Panc1 (cell line): Measurements from ENCODE around the gene NCBP2. TPM values are rescaled to one million over a fixed set of nuclear protein-coding genes. Genes with fewer than 3 reads are reported as not detected.
A peak's percentile ranks its signal among the peaks of the same experiment; 100 is the strongest.

Experiments
- ATAC-seq: fragments of 200-7000 bp; cut with Tn5 transposase; 2 replicates; pipeline ENCODE4 v1.9.1; 2020; ENCODE audit warnings: mild to moderate bottlenecking, moderate library complexity
- BruUV-seq: library from RNA; stranded (reverse); fragments of 400-500 nt; replicated peaks from 2 replicates; lab custom pipeline; 2021; lab: Mats Ljungman, UMichigan
- CTCF ChIA-PET: fragments of 300-600 bp; sonication (Branson Sonifier 250); formaldehyde crosslinking; loops from one replicate; lab custom pipeline; 2022; ENCODE audit warnings: antibody characterized with exemption; lab: Charles Lee
- POLR2A ChIA-PET: fragments of 300-600 bp; sonication (Branson Sonifier 250); formaldehyde crosslinking; loops from one replicate; lab custom pipeline; 2022; ENCODE audit warnings: antibody characterized with exemption; lab: Charles Lee
- DNase-seq: peaks from one replicate; pipeline ENCODE4 v3.0.0-alpha.2; 2010; ENCODE audit warnings: low read depth, low spot score
- H3K27ac ChIP-seq: 2 replicates; pipeline ENCODE4 v1.5.1; 2011; ENCODE audit warnings: mild to moderate bottlenecking, low read length, inconsistent platforms
- H3K27me3 ChIP-seq: fragments of 200-500 bp; sonication (Bioruptor generic); 2 replicates; pipeline ENCODE4 v1.6.0; 2014; ENCODE audit warnings: low read length, inconsistent platforms; ENCODE audit not compliant: control insufficient read depth, insufficient read depth
- H3K36me3 ChIP-seq: fragments of 200-500 bp; sonication (Bioruptor generic); 2 replicates; pipeline ENCODE4 v1.5.1; 2014; ENCODE audit warnings: inconsistent platforms, mild to moderate bottlenecking, low read length, moderate library complexity; ENCODE audit not compliant: control insufficient read depth, insufficient read depth
- H3K4me1 ChIP-seq: 2 replicates; pipeline ENCODE4 v1.5.1; 2011; ENCODE audit warnings: inconsistent platforms, mild to moderate bottlenecking, low read length, moderate library complexity; ENCODE audit not compliant: control insufficient read depth, insufficient read depth
- H3K4me3 ChIP-seq, 2 experiments: 2 replicates each; pipeline ENCODE4 v1.5.1; 2011 to 2012; ENCODE audit warnings: low read depth in 2 of 2, low read length in 2 of 2, mild to moderate bottlenecking in 2 of 2, inconsistent platforms in 1 of 2, moderate library complexity in 1 of 2
- H3K9me3 ChIP-seq: fragments of 200-500 bp; sonication (Bioruptor generic); 2 replicates; pipeline ENCODE4 v1.5.1; 2014; ENCODE audit warnings: low read depth, mild to moderate bottlenecking, inconsistent platforms, low read length, moderate library complexity; ENCODE audit not compliant: control insufficient read depth, insufficient read depth
- POLR2AphosphoS5 ChIP-seq: IDR thresholded peaks from 2 replicates; pipeline ENCODE4 v1.6.1; 2012; ENCODE audit warnings: mild to moderate bottlenecking, low read depth, low read length, moderate library complexity
- SIN3A ChIP-seq: IDR thresholded peaks from 2 replicates; pipeline ENCODE4 v1.6.1; 2012; ENCODE audit warnings: low read depth, mild to moderate bottlenecking, low read length, moderate library complexity, borderline replicate concordance; ENCODE audit not compliant: insufficient read depth
- TCF7L2 ChIP-seq: IDR thresholded peaks from 2 replicates; pipeline ENCODE4 v1.6.1; 2011; ENCODE audit warnings: mild to moderate bottlenecking, low read depth, low read length, inconsistent platforms
- in situ Hi-C: cut with HindIII; loops from 2 replicates; pipeline ENCODE4 v1.10.0; 2016; ENCODE audit warnings: low sequenced_read_pairs, low pct_unique_long_range_greater_than_20kb
- intact Hi-C: fragments of 100-400 bp; cut with micrococcal nuclease; formaldehyde crosslinking; loops from one replicate; pipeline ENCODE4 v1.10.0; 2022; ENCODE audit not compliant: unreplicated experiment
- total RNA-seq: library from RNA; stranded (reverse); gene quantifications from one replicate; pipeline ENCODE4 v1.2.1, GENCODE V29; 2021; ENCODE audit not compliant: unreplicated experiment
- TF ChIP-seq, protein P1 (sequence below): fragments of 450-650 bp; IDR thresholded peaks from 2 replicates; pipeline ENCODE4 v1.5.1; 2017; ENCODE audit warnings: mild to moderate bottlenecking
- TF ChIP-seq, protein P2 (sequence below), 2 experiments: IDR thresholded peaks; 2 replicates each; pipeline ENCODE4 v1.6.1; 2011 to 2012; ENCODE audit warnings: low read depth in 2 of 2, control low read depth in 1 of 2, low read length in 1 of 2, mild to moderate bottlenecking in 1 of 2, moderate library complexity in 1 of 2; ENCODE audit not compliant: insufficient read depth in 1 of 2

Gene NCBP2
- total RNA-seq, 1 experiment from 2014 or later = 122 TPM

DNA sequence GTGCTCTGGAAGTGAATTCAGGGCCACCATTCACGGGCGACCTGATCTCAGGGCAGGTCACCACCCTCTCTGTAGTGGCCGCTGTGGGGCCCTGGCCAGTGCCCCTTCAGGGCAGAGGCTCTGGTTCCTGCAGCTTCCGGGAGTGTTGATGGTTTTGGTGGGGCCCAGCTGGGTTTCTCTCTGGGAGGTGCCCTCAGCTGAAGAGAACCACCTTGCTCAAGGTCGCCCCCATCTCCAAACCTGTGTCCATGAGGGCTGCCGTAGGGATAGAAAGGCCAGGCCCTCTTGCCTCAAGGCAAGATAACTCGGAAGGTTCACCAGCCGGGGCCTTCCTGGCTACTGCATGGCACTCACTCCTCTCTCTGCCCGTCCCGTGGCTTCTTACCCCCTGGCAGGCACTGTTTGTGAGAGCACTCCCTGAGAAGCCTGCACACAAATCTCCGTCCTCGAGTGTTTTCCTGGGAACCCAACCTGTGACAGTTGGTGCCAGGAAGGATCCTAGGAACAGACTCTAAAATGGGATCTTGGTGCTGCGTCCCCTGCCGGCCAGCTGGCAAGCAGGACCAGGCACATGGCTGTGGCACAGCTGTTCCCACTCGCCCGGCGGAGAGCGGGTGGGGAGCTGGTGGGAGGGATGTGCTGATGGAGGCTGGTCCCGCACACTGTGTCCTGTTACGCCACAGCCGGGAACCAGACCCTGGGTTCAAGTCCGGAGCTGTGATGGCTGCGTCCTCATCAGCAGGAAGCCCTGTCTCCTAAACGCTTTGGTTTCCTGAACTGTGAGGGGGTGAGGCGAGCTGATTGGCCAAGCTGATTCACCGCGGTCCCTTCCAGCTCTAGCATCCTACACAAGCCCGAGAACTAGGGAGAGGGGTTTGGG is 49.5 kb upstream of the NCBP2 start:
- TF ChIP-seq, protein P1, sequence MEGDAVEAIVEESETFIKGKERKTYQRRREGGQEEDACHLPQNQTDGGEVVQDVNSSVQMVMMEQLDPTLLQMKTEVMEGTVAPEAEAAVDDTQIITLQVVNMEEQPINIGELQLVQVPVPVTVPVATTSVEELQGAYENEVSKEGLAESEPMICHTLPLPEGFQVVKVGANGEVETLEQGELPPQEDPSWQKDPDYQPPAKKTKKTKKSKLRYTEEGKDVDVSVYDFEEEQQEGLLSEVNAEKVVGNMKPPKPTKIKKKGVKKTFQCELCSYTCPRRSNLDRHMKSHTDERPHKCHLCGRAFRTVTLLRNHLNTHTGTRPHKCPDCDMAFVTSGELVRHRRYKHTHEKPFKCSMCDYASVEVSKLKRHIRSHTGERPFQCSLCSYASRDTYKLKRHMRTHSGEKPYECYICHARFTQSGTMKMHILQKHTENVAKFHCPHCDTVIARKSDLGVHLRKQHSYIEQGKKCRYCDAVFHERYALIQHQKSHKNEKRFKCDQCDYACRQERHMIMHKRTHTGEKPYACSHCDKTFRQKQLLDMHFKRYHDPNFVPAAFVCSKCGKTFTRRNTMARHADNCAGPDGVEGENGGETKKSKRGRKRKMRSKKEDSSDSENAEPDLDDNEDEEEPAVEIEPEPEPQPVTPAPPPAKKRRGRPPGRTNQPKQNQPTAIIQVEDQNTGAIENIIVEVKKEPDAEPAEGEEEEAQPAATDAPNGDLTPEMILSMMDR = no peak
- no peak for TF ChIP-seq TCF7L2
- no peak for TF ChIP-seq POLR2AphosphoS5
- TF ChIP-seq, protein P2, sequence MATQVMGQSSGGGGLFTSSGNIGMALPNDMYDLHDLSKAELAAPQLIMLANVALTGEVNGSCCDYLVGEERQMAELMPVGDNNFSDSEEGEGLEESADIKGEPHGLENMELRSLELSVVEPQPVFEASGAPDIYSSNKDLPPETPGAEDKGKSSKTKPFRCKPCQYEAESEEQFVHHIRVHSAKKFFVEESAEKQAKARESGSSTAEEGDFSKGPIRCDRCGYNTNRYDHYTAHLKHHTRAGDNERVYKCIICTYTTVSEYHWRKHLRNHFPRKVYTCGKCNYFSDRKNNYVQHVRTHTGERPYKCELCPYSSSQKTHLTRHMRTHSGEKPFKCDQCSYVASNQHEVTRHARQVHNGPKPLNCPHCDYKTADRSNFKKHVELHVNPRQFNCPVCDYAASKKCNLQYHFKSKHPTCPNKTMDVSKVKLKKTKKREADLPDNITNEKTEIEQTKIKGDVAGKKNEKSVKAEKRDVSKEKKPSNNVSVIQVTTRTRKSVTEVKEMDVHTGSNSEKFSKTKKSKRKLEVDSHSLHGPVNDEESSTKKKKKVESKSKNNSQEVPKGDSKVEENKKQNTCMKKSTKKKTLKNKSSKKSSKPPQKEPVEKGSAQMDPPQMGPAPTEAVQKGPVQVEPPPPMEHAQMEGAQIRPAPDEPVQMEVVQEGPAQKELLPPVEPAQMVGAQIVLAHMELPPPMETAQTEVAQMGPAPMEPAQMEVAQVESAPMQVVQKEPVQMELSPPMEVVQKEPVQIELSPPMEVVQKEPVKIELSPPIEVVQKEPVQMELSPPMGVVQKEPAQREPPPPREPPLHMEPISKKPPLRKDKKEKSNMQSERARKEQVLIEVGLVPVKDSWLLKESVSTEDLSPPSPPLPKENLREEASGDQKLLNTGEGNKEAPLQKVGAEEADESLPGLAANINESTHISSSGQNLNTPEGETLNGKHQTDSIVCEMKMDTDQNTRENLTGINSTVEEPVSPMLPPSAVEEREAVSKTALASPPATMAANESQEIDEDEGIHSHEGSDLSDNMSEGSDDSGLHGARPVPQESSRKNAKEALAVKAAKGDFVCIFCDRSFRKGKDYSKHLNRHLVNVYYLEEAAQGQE (IDR thresholded peaks at IDR 0.05; ENCODE audit: insufficient read depth in 1 of 2, low read depth in 2 of 2, low read length in 1 of 2) = no peak
- TF ChIP-seq SIN3A = no peak
- no peak for DNase-seq
- H3K4me1 ChIP-seq = peaks cover 10% of the 10 kb centered on the region; the same call in 1 of the 2 replicates
- H3K9me3 ChIP-seq = no peaks in the 10 kb centered on the region
- intact Hi-C loops (no loop called here), in situ Hi-C loops (no loop called here)
- BruUV-seq = no TSS peak
- H3K36me3 ChIP-seq = no peaks in the 10 kb centered on the region
- H3K27me3 ChIP-seq = no peaks in the 10 kb centered on the region
- ATAC-seq = no peak
- H3K27ac ChIP-seq = no peak overlapping the region
- no peak overlapping the region for H3K4me3 ChIP-seq
- POLR2A ChIA-PET = interaction anchor here (0.7 kb wide), 1 partner anchor 302 kb away, joined by 4 read pairs; no protein-coding TSS in a partner anchor
- CTCF ChIA-PET = interaction anchor here (1.1 kb wide), 1 partner anchor 11 kb away, joined by 6 read pairs; no protein-coding TSS in a partner anchor

DNA sequence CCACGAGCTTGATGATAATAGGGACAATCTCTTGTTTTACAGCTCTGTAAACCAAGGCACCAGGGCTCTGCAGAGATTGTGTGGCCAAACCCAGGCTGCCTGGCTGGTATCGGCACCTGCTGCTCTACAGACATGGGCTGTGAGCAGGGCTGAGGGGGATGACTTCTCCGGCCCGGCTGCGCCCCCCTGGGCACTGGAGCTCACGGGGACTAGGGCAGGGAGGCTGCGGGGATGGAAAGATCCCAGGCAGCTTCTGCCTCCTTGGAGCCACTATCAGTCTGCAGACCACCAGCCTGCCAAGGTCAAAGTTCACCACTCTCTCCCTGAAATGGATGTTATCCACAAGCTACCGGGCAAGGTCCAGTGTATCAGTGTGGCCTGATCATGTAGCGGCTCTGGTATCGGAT is 48.3 kb upstream of the NCBP2 start:
- Histone ChIP-seq H3K27ac (no peak overlapping the region), H3K36me3 (no peaks in the 10 kb centered on the region), H3K4me1 (peaks cover 10% of the 10 kb centered on the region; the same call in 1 of the 2 replicates), H3K27me3 (no peaks in the 10 kb centered on the region), H3K9me3 (no peaks in the 10 kb centered on the region), H3K4me3 (no peak overlapping the region)
- in situ Hi-C loops (no loop called here), intact Hi-C loops (no loop called here)
- 0 out of 2 replicates have a peak, but pooled peaks have one; percentile 5 for ATAC-seq
- POLR2A ChIA-PET = interaction anchor here (0.5 kb wide), 1 partner anchor 16 kb away, joined by 5 read pairs; no protein-coding TSS in a partner anchor
- no peak for DNase-seq
- CTCF ChIA-PET = no interaction called here
- no TSS peak for BruUV-seq
- TF ChIP-seq, protein P1 = no peak
- TF ChIP-seq POLR2AphosphoS5 (no peak), SIN3A (no peak), TCF7L2 (no peak)
- TF ChIP-seq, protein P2 (IDR thresholded peaks at IDR 0.05; ENCODE audit: insufficient read depth in 1 of 2, low read depth in 2 of 2, low read length in 1 of 2) = no peak
